22Rv1 (cell line): ENCODE data around the gene VGLL4.

Experiments
- CTCF ChIP-seq: fragments of 450-650 bp; IDR thresholded peaks from 2 replicates; pipeline ENCODE4 v1.5.1; 2017; ENCODE audit warnings: mild to moderate bottlenecking
- ZFX ChIP-seq: fragments of 450-650 bp; IDR thresholded peaks from 2 replicates; pipeline ENCODE4 v1.6.1; 2017; ENCODE audit warnings: antibody characterized with exemption, borderline replicate concordance

GRCh38 chr3:11555211-11555782 lies 88.4 kb downstream of the VGLL4 start:
- TF ChIP-seq CTCF = no peak
- no peak for TF ChIP-seq ZFX
